Nephron progenitor cell (in vitro differentiated cells): ENCODE results near the gene NPM1.

ENCODE experiments used
- DNase-seq: peaks from one replicate; pipeline ENCODE4 v3.0.0; 2021
- H3K27ac Mint-ChIP-seq: 2 replicates; pipeline ENCODE4 v1.8.0; 2021; ENCODE audit warnings: mild to moderate bottlenecking, moderate library complexity, mixed read lengths
- H3K27me3 Mint-ChIP-seq: 2 replicates; pipeline ENCODE4 v1.8.0; 2021; ENCODE audit warnings: mild to moderate bottlenecking, low read depth, mixed read lengths; ENCODE audit not compliant: poor library complexity
- H3K36me3 Mint-ChIP-seq: 2 replicates; pipeline ENCODE4 v1.8.0; 2021; ENCODE audit warnings: low read depth, mixed read lengths
- H3K4me1 Mint-ChIP-seq: 2 replicates; pipeline ENCODE4 v1.8.0; 2021; ENCODE audit warnings: mixed read lengths
- H3K4me3 Mint-ChIP-seq: 2 replicates; pipeline ENCODE4 v1.8.0; 2021; ENCODE audit warnings: mild to moderate bottlenecking, moderate library complexity, mixed read lengths
- H3K9me3 Mint-ChIP-seq: 2 replicates; pipeline ENCODE4 v1.8.0; 2021; ENCODE audit warnings: mild to moderate bottlenecking, moderate library complexity, mixed read lengths
- TF ChIP-seq, protein P1 (sequence below): fragments of 200-600 bp; sonication (generic); IDR thresholded peaks from 2 replicates; pipeline ENCODE4 v1.5.0; 2021; ENCODE audit warnings: antibody characterized with exemption

Gene NPM1

DNA sequence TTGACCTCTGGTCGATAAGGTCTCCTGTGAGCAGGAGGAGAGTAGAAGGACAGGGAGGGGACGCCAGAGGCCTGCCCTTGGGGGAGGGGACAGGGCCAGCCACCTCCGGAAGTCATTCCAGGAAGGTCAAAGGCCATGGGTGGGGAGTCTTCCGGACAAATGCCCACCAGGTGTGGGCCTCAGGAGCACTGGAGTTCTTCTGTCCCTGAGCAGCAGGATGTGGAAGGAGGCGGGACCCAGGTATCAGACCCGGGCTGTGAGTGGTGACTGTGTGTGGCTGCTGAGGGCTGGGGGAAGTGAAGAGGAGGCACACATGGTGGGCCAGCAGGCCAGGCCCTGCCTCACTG lies 45.7 kb downstream of the NPM1 start:
- Mint-ChIP-seq H3K36me3 (peaks cover 27% of the 10 kb centered on the region), H3K4me1 (peaks cover 56% of the 10 kb centered on the region), H3K27ac (peak overlapping the region; percentile 90), H3K9me3 (no peaks in the 10 kb centered on the region), H3K27me3 (peaks cover 14% of the 10 kb centered on the region), H3K4me3 (peak overlapping the region; percentile 25)
- DNase-seq: no peak
- TF ChIP-seq, protein P1, sequence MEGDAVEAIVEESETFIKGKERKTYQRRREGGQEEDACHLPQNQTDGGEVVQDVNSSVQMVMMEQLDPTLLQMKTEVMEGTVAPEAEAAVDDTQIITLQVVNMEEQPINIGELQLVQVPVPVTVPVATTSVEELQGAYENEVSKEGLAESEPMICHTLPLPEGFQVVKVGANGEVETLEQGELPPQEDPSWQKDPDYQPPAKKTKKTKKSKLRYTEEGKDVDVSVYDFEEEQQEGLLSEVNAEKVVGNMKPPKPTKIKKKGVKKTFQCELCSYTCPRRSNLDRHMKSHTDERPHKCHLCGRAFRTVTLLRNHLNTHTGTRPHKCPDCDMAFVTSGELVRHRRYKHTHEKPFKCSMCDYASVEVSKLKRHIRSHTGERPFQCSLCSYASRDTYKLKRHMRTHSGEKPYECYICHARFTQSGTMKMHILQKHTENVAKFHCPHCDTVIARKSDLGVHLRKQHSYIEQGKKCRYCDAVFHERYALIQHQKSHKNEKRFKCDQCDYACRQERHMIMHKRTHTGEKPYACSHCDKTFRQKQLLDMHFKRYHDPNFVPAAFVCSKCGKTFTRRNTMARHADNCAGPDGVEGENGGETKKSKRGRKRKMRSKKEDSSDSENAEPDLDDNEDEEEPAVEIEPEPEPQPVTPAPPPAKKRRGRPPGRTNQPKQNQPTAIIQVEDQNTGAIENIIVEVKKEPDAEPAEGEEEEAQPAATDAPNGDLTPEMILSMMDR: no peak

DNA sequence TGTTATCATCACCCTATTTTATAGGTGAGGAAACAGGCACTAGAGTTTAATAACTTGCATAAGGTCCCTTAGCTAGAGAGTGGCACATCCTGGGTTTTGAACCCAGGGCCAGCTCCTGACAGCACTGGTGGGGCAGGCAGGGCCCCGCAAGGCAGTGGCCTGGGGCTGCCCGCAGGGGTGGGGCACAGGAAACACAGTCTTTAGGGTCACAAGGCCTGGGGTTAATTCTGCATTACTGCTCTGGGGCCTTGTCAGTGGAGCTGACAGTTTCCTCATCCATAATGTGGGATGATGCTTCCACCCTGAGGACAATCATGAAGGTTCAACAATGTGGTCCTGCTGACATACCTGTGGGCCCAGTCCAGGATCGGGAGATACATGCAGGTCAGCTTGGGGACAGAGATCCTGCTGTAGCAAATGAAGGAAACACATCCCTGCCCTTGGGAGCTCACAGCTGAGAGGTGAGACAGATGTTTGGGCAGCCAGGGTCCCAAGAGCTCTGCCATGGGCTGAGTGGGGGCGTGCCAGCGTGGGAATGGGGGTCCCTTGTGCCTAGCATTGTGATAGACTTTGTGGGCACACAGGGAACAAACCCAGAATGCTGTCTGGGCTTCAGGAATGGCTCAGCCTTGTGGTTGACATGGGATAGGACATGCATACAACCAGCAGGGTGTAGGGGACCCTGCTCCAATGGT lies 46.5 kb downstream of the NPM1 start:
- H3K27me3 Mint-ChIP-seq: peaks cover 14% of the 10 kb centered on the region
- no peak for DNase-seq
- TF ChIP-seq, protein P1: no peak
- H3K36me3 Mint-ChIP-seq: peaks cover 23% of the 10 kb centered on the region
- H3K4me1 Mint-ChIP-seq: peaks cover 55% of the 10 kb centered on the region
- H3K9me3 Mint-ChIP-seq: no peaks in the 10 kb centered on the region
- H3K4me3 Mint-ChIP-seq: no peak overlapping the region
- peak overlapping the region; percentile 77 for H3K27ac Mint-ChIP-seq

DNA sequence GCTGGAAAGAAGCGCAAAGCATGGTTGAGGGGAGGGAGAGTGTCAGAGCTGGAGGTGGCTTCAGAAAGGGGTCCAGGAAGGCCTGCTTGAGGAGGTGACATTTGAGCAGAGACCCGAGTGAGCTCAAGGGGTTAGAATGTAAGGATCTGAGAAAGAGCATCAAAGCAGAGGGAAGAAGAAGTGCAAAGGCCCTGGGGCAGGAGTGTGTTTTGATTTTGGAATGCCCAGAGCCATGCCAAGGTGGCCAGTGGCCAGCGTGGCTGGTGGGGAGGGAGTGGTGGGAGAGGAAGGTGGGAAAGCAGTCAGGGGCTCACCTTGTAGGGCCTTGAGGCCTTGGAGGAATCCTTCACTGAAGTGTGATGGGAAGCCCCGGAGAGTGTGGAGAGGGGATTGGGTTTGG lies 47.2 kb downstream of the NPM1 start:
- peaks cover 19% of the 10 kb centered on the region for H3K27me3 Mint-ChIP-seq
- H3K4me3 Mint-ChIP-seq: no peak overlapping the region
- H3K36me3 Mint-ChIP-seq: peaks cover 16% of the 10 kb centered on the region
- H3K27ac Mint-ChIP-seq: no peak overlapping the region
- TF ChIP-seq, protein P1: no peak
- H3K9me3 Mint-ChIP-seq: no peaks in the 10 kb centered on the region
- peaks cover 58% of the 10 kb centered on the region for H3K4me1 Mint-ChIP-seq
- DNase-seq: no peak

DNA sequence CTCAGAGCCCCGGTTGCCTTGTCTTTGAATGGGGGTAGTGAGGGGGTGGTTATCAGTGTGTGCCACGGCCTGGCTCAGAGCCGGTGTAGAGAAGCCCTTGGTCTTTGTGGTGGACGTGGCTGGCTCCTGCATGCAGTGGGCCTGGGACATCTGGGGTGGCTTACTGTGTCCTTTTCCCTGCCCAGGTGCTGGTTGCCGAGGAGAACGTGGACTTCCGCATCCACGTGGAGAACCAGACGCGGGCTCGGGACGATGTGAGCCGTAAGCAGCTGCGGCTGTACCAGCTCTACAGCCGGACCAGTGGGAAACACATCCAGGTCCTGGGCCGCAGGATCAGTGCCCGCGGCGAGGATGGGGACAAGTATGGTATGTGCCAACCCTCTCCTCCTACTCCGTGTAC lies 48.3 kb downstream of the NPM1 start:
- H3K27ac Mint-ChIP-seq: no peak overlapping the region
- TF ChIP-seq, protein P1: no peak
- peaks cover 61% of the 10 kb centered on the region for H3K4me1 Mint-ChIP-seq
- H3K27me3 Mint-ChIP-seq: peaks cover 22% of the 10 kb centered on the region
- peaks cover 13% of the 10 kb centered on the region for H3K36me3 Mint-ChIP-seq
- no peak for DNase-seq
- no peak overlapping the region for H3K4me3 Mint-ChIP-seq
- no peaks in the 10 kb centered on the region for H3K9me3 Mint-ChIP-seq

DNA sequence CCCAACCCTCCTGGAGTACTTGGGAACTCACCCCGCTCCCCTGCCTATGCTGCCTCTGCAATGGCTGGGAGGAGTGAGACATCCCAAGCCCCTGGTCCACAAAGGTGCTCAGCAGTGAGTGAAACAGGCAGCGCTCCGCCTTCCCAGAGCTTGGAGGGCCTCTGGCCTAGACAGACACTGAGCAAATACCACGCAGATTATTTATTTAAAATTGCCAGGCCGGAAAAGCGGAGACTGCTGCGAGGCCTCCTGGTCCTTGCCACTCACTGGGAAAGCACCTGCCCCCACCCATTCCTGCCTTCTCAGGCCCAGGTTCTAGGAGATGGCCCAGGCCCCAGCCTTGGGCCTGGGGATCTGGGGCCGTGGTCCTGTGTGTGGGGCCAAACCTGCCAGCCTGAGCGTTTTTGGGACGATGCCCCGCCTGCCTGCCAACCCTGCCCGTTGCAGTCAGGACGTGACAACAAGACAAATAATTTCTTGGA lies 49.2 kb downstream of the NPM1 start:
- H3K4me3 Mint-ChIP-seq: no peak overlapping the region
- peaks cover 8% of the 10 kb centered on the region for H3K36me3 Mint-ChIP-seq
- TF ChIP-seq, protein P1: no peak
- no peak for DNase-seq
- H3K27me3 Mint-ChIP-seq: peaks cover 26% of the 10 kb centered on the region
- no peak overlapping the region for H3K27ac Mint-ChIP-seq
- H3K9me3 Mint-ChIP-seq: no peaks in the 10 kb centered on the region
- H3K4me1 Mint-ChIP-seq: peaks cover 63% of the 10 kb centered on the region

DNA sequence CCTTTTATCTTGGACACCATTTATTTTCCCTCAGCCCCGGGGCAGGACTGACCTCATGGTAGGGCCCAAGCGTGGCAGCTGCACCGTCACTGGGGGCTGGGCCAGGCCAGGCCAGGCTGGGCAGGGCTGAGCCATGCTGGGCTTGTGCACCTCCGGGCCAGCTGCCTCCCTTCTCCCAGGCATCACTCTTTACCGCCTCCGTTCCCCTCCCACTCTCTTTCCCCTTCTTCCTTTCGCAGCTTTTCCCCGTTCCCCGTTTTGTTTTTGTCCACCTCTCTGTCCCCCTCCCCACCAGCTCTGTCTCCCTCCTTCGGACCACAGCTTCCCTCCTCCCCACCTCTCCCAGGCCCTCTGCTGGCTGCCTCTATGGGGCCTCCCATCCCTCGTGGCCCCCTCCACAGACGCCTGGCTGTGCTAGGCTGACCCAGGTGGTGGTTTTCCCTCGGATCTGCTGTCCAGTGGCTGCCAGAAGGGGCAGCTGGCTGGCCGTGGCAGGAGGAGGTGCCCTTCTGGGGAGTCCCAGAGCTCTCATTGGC lies 49.7 kb downstream of the NPM1 start:
- no peaks in the 10 kb centered on the region for H3K9me3 Mint-ChIP-seq
- no peak overlapping the region for H3K27ac Mint-ChIP-seq
- H3K27me3 Mint-ChIP-seq: peaks cover 26% of the 10 kb centered on the region
- H3K36me3 Mint-ChIP-seq: peaks cover 8% of the 10 kb centered on the region
- H3K4me3 Mint-ChIP-seq: no peak overlapping the region
- H3K4me1 Mint-ChIP-seq: peaks cover 68% of the 10 kb centered on the region
- no peak for DNase-seq
- TF ChIP-seq, protein P1: no peak
